Measurements from ENCODE around the gene DGLUCY.

The DGLUCY gene, protein sequence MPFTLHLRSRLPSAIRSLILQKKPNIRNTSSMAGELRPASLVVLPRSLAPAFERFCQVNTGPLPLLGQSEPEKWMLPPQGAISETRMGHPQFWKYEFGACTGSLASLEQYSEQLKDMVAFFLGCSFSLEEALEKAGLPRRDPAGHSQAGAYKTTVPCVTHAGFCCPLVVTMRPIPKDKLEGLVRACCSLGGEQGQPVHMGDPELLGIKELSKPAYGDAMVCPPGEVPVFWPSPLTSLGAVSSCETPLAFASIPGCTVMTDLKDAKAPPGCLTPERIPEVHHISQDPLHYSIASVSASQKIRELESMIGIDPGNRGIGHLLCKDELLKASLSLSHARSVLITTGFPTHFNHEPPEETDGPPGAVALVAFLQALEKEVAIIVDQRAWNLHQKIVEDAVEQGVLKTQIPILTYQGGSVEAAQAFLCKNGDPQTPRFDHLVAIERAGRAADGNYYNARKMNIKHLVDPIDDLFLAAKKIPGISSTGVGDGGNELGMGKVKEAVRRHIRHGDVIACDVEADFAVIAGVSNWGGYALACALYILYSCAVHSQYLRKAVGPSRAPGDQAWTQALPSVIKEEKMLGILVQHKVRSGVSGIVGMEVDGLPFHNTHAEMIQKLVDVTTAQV
- 49.5 to 78.0 (median 74.3) reads per million in 3 donors for total RNA-seq

DNA sequence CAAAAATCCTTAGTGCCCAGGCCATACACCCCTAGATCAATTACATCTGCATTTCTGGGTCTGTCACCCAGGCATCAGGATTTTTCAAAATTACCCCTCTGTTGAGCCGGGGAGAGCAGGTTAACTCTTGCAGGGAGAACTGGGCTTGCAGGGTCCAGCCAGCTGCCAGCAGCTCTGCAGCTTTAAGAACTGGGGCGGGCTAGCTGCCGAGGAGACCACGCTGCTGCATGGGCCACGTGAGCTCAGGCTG, at the start of gene DGLUCY:
TSS of gene DGLUCY (plus strand) at position 245 of the 250 bp plus-strand sequence. CDS start 46,222 bp downstream, outside the sequence.
- H3K4me3 ChIP-seq (ENCODE audit: insufficient read depth, low read depth, low read length, poor library complexity, severe bottlenecking): peak within 1 kb of the TSS; percentile 81

DNA sequence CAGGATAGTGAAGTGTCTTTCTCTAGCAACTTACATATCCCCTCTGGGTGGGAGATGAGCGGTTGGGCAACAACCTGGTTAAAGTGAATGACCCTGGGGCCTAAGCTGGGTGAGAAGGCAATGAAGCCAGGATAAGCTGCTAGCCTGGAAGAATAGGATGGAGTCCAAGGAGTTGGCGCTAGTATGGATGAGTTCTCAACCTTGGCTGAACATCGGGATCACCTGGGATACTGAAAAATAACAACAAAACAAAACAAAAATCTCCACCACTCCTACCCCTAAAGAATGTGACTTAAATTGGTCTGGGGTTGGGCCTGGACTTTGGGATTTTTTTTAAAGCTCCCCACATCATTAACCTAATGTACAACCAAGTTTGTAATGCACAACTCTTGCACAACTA, 48.6 kb upstream of the DGLUCY start:
- no peaks in the 10 kb centered on the region for H3K9me3 ChIP-seq (ENCODE audit: control insufficient read depth, low read length)
- no peaks in the 10 kb centered on the region for H3K27me3 ChIP-seq (replicated peaks; ENCODE audit: control insufficient read depth, insufficient read depth, low read length, poor library complexity, severe bottlenecking)
- DNase-seq: no peak
- peaks cover 62% of the 10 kb centered on the region for H3K4me1 ChIP-seq (ENCODE audit: control insufficient read depth, insufficient read depth, low read length, poor library complexity, severe bottlenecking)
- no peak overlapping the region for H3K4me3 ChIP-seq (ENCODE audit: insufficient read depth, low read depth, low read length, poor library complexity, severe bottlenecking)
- no peaks in the 10 kb centered on the region for H3K36me3 ChIP-seq (ENCODE audit: control insufficient read depth, insufficient read depth, low read length)
- H3K27ac ChIP-seq (ENCODE audit: insufficient read depth, low read length, poor library complexity, severe bottlenecking): no peak overlapping the region

More for the DNA sequence above, at the start of gene DGLUCY:
- peak in 2 of 3 donors; percentile 20 to 34 for DNase-seq
- Histone ChIP-seq H3K27me3 (replicated peaks; ENCODE audit: control insufficient read depth, insufficient read depth, low read length, poor library complexity, severe bottlenecking) (no peaks in the 10 kb centered on the region), H3K4me1 (ENCODE audit: control insufficient read depth, insufficient read depth, low read length, poor library complexity, severe bottlenecking) (peaks cover 61% of the 10 kb centered on the region), H3K27ac (ENCODE audit: insufficient read depth, low read length, poor library complexity, severe bottlenecking) (peak within 1 kb of the TSS; percentile 91), H3K36me3 (ENCODE audit: control insufficient read depth, insufficient read depth, low read length) (no peaks in the 10 kb centered on the region), H3K9me3 (ENCODE audit: control insufficient read depth, low read length) (no peaks in the 10 kb centered on the region)

DNA sequence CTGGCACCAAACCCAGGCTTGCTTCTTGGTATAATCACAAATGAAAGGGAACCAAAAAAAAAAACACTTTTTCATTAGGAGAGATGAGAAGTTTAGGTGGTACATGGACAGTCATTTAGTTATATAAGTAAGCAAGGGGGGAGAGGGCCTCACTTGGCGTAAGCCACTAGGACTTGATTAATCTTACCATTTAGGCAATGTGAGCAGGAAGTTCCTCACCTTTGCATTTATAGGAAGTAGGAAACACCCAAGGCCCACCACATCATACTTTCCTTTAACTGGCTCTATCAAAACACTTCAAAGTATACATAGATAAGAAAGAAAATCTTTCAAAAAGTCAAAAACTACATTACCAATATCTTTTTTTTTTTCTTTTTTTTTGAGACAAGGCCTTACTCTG, 46.7 kb upstream of the DGLUCY start:
- DNase-seq: no peak

DNA sequence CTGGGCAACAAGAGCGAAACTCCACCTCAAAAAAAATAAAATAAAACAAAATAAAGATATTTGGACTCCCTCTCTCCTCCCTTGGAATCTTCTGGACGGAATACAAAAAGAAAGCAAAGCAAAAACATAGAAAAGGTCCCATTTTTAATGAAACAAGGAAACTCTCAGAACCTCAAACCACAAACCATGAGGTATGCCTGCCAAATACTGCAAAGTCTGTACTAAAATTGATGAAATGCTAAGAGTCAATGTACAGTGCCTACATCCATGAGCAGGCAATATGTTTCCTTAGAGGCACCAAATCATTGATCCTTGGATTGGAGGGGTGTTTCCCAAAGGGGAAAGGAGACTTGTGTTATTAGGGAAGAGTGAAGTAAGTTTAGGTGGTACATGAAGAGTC, 45.2 kb upstream of the DGLUCY start:
- Histone ChIP-seq H3K27me3 (replicated peaks; ENCODE audit: control insufficient read depth, insufficient read depth, low read length, poor library complexity, severe bottlenecking) (no peaks in the 10 kb centered on the region), H3K9me3 (ENCODE audit: control insufficient read depth, low read length) (no peaks in the 10 kb centered on the region), H3K4me1 (ENCODE audit: control insufficient read depth, insufficient read depth, low read length, poor library complexity, severe bottlenecking) (peaks cover 42% of the 10 kb centered on the region), H3K4me3 (ENCODE audit: insufficient read depth, low read depth, low read length, poor library complexity, severe bottlenecking) (peak overlapping the region; percentile 7), H3K27ac (ENCODE audit: insufficient read depth, low read length, poor library complexity, severe bottlenecking) (peak overlapping the region; percentile 15), H3K36me3 (ENCODE audit: control insufficient read depth, insufficient read depth, low read length) (no peaks in the 10 kb centered on the region)
- DNase-seq: no peak

More for the DNA sequence above, 46.7 kb upstream of the DGLUCY start:
- H3K4me1 ChIP-seq (ENCODE audit: control insufficient read depth, insufficient read depth, low read length, poor library complexity, severe bottlenecking): peaks cover 49% of the 10 kb centered on the region
- H3K27me3 ChIP-seq (replicated peaks; ENCODE audit: control insufficient read depth, insufficient read depth, low read length, poor library complexity, severe bottlenecking): no peaks in the 10 kb centered on the region
- peak overlapping the region; percentile 52 for H3K27ac ChIP-seq (ENCODE audit: insufficient read depth, low read length, poor library complexity, severe bottlenecking)
- H3K9me3 ChIP-seq (ENCODE audit: control insufficient read depth, low read length): no peaks in the 10 kb centered on the region
- no peak overlapping the region for H3K4me3 ChIP-seq (ENCODE audit: insufficient read depth, low read depth, low read length, poor library complexity, severe bottlenecking)
- H3K36me3 ChIP-seq (ENCODE audit: control insufficient read depth, insufficient read depth, low read length): no peaks in the 10 kb centered on the region

DNA sequence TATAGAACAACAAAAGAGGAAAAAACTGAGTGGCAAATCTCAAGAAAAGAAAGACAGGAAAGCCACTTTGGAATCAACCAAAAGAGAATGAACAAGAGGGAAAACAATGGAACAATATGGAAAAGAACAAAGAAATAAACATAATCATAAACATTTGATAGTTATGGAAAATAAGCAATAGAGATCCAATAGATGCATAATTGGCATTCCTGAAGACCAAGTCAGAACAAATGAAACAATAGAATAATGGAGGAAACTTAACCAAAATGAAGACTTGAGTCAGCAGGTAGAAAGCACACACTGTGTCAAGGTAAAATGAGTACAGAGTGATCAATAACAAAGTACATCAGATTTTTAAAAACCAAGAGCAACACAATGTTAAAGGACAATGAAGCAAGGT, 43.3 kb upstream of the DGLUCY start:
- Histone ChIP-seq H3K9me3 (ENCODE audit: control insufficient read depth, low read length) (no peaks in the 10 kb centered on the region), H3K4me1 (ENCODE audit: control insufficient read depth, insufficient read depth, low read length, poor library complexity, severe bottlenecking) (peaks cover 33% of the 10 kb centered on the region), H3K27me3 (replicated peaks; ENCODE audit: control insufficient read depth, insufficient read depth, low read length, poor library complexity, severe bottlenecking) (no peaks in the 10 kb centered on the region), H3K36me3 (ENCODE audit: control insufficient read depth, insufficient read depth, low read length) (no peaks in the 10 kb centered on the region), H3K27ac (ENCODE audit: insufficient read depth, low read length, poor library complexity, severe bottlenecking) (no peak overlapping the region), H3K4me3 (ENCODE audit: insufficient read depth, low read depth, low read length, poor library complexity, severe bottlenecking) (no peak overlapping the region)
- DNase-seq: no peak

DNA sequence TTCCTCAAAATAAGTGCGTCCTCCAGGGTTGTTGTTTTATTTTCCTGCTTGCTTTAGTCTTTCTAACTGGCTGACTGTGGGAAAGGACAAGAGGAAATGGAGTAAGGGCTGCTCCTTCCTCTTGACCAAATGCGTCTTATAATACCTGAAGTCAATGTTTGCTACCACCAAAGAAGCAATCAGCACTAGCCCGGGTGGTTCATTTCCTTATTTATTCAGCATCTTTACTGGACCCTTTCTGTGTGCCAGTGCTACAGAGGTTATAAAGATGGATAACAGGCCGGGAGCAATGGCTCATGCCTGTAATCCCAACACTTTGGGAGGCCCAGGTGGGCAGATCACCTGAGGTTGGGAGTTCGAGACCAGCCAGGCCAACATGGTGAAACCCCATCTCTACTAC, 38.3 kb upstream of the DGLUCY start:
- Histone ChIP-seq H3K36me3 (ENCODE audit: control insufficient read depth, insufficient read depth, low read length) (no peaks in the 10 kb centered on the region), H3K4me3 (ENCODE audit: insufficient read depth, low read depth, low read length, poor library complexity, severe bottlenecking) (no peak overlapping the region), H3K27ac (ENCODE audit: insufficient read depth, low read length, poor library complexity, severe bottlenecking) (no peak overlapping the region), H3K27me3 (replicated peaks; ENCODE audit: control insufficient read depth, insufficient read depth, low read length, poor library complexity, severe bottlenecking) (no peaks in the 10 kb centered on the region), H3K9me3 (ENCODE audit: control insufficient read depth, low read length) (no peaks in the 10 kb centered on the region), H3K4me1 (ENCODE audit: control insufficient read depth, insufficient read depth, low read length, poor library complexity, severe bottlenecking) (peaks cover 20% of the 10 kb centered on the region)
- DNase-seq: no peak

DNA sequence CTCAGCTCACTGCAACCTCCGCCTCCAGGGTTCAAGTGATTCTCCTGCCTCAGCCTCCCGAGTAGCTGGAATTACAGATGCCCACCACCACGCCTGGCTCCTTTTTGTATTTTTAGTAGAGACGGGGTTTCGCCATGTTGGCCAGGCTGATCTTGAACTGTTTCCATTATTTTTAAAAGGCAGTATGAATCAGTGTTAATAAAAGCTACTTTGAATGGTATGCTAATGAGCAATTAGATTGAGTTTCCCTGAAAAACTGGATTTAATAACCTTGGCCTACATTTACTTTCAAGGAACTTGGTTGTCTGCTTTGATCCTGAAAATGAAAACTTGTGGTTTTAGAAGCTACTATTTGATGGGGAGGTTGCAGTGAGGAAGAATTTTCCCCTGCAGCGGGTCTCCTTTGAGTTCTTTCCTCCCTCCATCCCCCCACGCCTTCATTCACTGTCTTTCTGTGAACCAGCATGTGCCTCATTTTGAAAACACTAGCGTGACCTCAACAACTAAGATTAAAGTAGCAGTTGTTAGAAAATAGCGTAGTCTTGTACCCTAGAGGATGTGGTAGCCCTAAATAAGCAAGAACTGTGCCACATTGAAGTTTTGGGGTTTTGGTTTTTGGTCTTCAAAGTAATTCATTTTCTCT, 35.7 kb upstream of the DGLUCY start:
- H3K27me3 ChIP-seq (replicated peaks; ENCODE audit: control insufficient read depth, insufficient read depth, low read length, poor library complexity, severe bottlenecking): no peaks in the 10 kb centered on the region
- no peak overlapping the region for H3K4me3 ChIP-seq (ENCODE audit: insufficient read depth, low read depth, low read length, poor library complexity, severe bottlenecking)
- H3K9me3 ChIP-seq (ENCODE audit: control insufficient read depth, low read length): no peaks in the 10 kb centered on the region
- peak in 1 of 3 donors; percentile 13 for DNase-seq
- H3K36me3 ChIP-seq (ENCODE audit: control insufficient read depth, insufficient read depth, low read length): no peaks in the 10 kb centered on the region
- H3K27ac ChIP-seq (ENCODE audit: insufficient read depth, low read length, poor library complexity, severe bottlenecking): peak overlapping the region; percentile 45
- peaks cover 20% of the 10 kb centered on the region for H3K4me1 ChIP-seq (ENCODE audit: control insufficient read depth, insufficient read depth, low read length, poor library complexity, severe bottlenecking)

DNA sequence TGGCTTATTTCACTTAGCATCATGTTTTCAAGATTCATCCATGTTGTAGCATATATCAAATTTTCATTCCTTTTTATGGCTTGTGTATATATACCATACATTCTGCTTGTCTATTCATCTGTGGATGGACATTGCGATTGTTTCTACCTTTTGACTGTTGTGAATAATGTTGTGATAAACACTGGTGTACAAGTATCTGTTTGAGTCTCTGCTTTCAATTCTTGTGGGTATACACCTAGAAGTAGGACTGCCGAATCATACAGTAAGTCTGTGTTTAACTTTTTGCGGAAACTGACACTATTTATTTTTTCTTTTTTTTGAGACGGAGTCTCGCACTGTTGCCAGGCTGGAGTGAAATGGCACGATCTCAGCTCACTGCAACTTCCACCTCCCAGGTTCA, 33.8 kb upstream of the DGLUCY start:
- Histone ChIP-seq H3K4me3 (ENCODE audit: insufficient read depth, low read depth, low read length, poor library complexity, severe bottlenecking) (no peak overlapping the region), H3K27me3 (replicated peaks; ENCODE audit: control insufficient read depth, insufficient read depth, low read length, poor library complexity, severe bottlenecking) (no peaks in the 10 kb centered on the region), H3K36me3 (ENCODE audit: control insufficient read depth, insufficient read depth, low read length) (no peaks in the 10 kb centered on the region), H3K27ac (ENCODE audit: insufficient read depth, low read length, poor library complexity, severe bottlenecking) (no peak overlapping the region), H3K4me1 (ENCODE audit: control insufficient read depth, insufficient read depth, low read length, poor library complexity, severe bottlenecking) (peaks cover 20% of the 10 kb centered on the region), H3K9me3 (ENCODE audit: control insufficient read depth, low read length) (no peaks in the 10 kb centered on the region)
- no peak for DNase-seq

DNA sequence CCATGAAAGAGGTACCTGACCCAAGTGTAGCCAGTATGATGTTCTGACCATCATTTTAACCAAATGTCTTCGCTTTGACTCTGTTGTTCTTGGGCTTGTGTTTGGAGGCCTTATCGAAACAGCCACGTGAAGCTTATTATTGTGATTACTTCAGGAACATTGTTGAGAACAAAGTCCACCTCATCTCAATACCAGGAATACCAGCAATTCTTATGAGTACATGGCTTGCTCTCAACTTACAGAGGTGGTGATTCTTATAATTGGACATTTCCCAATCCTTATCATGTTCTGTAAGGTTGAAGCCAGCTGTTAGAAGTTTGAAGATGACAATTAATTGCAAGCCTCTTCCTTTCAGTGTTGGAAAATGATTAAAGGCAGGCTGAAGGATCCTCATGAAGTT, 31.6 kb upstream of the DGLUCY start:
- H3K27me3 ChIP-seq (replicated peaks; ENCODE audit: control insufficient read depth, insufficient read depth, low read length, poor library complexity, severe bottlenecking): no peaks in the 10 kb centered on the region
- H3K4me3 ChIP-seq (ENCODE audit: insufficient read depth, low read depth, low read length, poor library complexity, severe bottlenecking): no peak overlapping the region
- no peak for DNase-seq
- no peaks in the 10 kb centered on the region for H3K36me3 ChIP-seq (ENCODE audit: control insufficient read depth, insufficient read depth, low read length)
- H3K9me3 ChIP-seq (ENCODE audit: control insufficient read depth, low read length): no peaks in the 10 kb centered on the region
- H3K27ac ChIP-seq (ENCODE audit: insufficient read depth, low read length, poor library complexity, severe bottlenecking): no peak overlapping the region
- peaks cover 17% of the 10 kb centered on the region for H3K4me1 ChIP-seq (ENCODE audit: control insufficient read depth, insufficient read depth, low read length, poor library complexity, severe bottlenecking)

DNA sequence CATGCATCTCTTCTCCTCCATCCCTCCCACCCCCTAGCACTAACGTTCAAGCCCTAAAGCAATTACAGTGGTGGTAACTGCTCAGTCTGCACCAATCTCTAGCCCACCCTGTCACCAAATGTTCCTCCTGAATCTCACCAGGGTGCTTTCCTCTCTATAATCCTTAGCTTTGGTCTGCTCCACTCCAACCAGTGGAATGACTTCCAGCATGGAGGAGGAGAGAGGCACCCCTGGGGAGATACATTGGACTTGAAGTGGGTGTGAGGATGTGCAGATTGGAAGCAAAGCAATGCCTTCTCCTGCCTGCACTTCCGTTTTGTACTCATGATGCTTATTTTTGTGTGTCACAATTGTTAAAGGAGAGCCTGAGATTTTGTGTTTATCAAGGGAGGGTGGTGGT, 29.4 kb upstream of the DGLUCY start:
- H3K4me1 ChIP-seq (ENCODE audit: control insufficient read depth, insufficient read depth, low read length, poor library complexity, severe bottlenecking): no peaks in the 10 kb centered on the region
- no peaks in the 10 kb centered on the region for H3K27me3 ChIP-seq (replicated peaks; ENCODE audit: control insufficient read depth, insufficient read depth, low read length, poor library complexity, severe bottlenecking)
- H3K4me3 ChIP-seq (ENCODE audit: insufficient read depth, low read depth, low read length, poor library complexity, severe bottlenecking): no peak overlapping the region
- no peaks in the 10 kb centered on the region for H3K9me3 ChIP-seq (ENCODE audit: control insufficient read depth, low read length)
- H3K36me3 ChIP-seq (ENCODE audit: control insufficient read depth, insufficient read depth, low read length): no peaks in the 10 kb centered on the region
- DNase-seq: no peak
- no peak overlapping the region for H3K27ac ChIP-seq (ENCODE audit: insufficient read depth, low read length, poor library complexity, severe bottlenecking)
